Ovary (tissue), 10 donors: ENCODE measurements around the gene RNF128. TPM values are rescaled to one million over a fixed set of nuclear protein-coding genes. Genes with fewer than 3 reads are reported as not detected.

Source experiments
- DNase-seq, 5 donors: peaks; one replicate each; pipeline ENCODE4 v3.0.0-alpha.2; 2019 to 2020
- H3K27ac ChIP-seq, 2 donors: fragments of 200-600 bp; one replicate each; pipeline versions ENCODE4 v1.5.1 to v1.8.0; 2019 to 2022
- H3K27me3 ChIP-seq: fragments of 200-600 bp; one replicate; pipeline ENCODE4 v1.8.0; 2022
- H3K36me3 ChIP-seq: fragments of 200-600 bp; sonication (generic); one replicate; pipeline ENCODE4 v1.5.1; 2019
- H3K4me1 ChIP-seq: one replicate; pipeline ENCODE4 v1.8.1; 2013; ENCODE audit warnings: mild to moderate bottlenecking, moderate library complexity; ENCODE audit not compliant: insufficient read depth
- H3K4me3 ChIP-seq: fragments of 200-600 bp; sonication (generic); one replicate; pipeline ENCODE4 v1.5.1; 2017
- H3K9me3 ChIP-seq, 2 donors: fragments of 200-600 bp in 1 of 2; sonication (generic) in 1 of 2; one replicate each; pipeline versions ENCODE4 v1.5.1 to v1.8.1; 2013 to 2019; ENCODE audit warnings: mild to moderate bottlenecking in 1 of 2, moderate library complexity in 1 of 2
- CTCF ChIP-seq, 3 donors: fragments of 450-650 bp in 2 of 3; fragments of 200-600 bp in 1 of 3; IDR thresholded peaks; one replicate each; pipeline versions ENCODE4 v1.5.1 to v1.8.0; 2016 to 2022; ENCODE audit warnings: antibody characterized with exemption in 3 of 3, mild to moderate bottlenecking in 1 of 3
- EP300 ChIP-seq: sonication (generic); formaldehyde crosslinking; IDR thresholded peaks from one replicate; pipeline ENCODE4 v1.6.1; 2017; ENCODE audit warnings: antibody characterized with exemption
- POLR2A ChIP-seq: fragments of 450-650 bp; IDR thresholded peaks from one replicate; pipeline ENCODE4 v1.6.1; 2017; ENCODE audit warnings: antibody characterized with exemption, mild to moderate bottlenecking, moderate library complexity
- WGBS, 3 donors: extraction: QIAGEN DNeasy Blood & Tissue Kit in 1 of 3; methylation state at CpG; one replicate each; pipeline versions ENCODE4 v1.1.5 to v1.1.7; 2013 to 2017; 5-methylcytosine and 5-hydroxymethylcytosine counted together
- intact Hi-C, 4 donors: fragments of 100-400 bp; cut with DNase I; formaldehyde crosslinking; loops; one replicate each; pipeline versions ENCODE4 v1.11.0 to v1.15.1; 2022 to 2023
- long read RNA-seq, 3 donors: library from polyadenylated mRNA in 2 of 3; unstranded in 2 of 3; transcript quantifications; one replicate each; pipeline ENCODE4 v2.0.0 and lab custom pipeline, GENCODE V29; 2021 to 2026
- polyA plus RNA-seq, 2 donors: library from polyadenylated mRNA; stranded (reverse); fragments of 200-250 nt in 1 of 2; fragments of 350-450 nt in 1 of 2; fragmentation: Illumina TruSeq in 1 of 2; extraction: RNeasy Lipid Tissue Mini Kit (QIAGEN cat#74804) in 1 of 2; gene quantifications; one replicate each; pipeline ENCODE4 v1.2.3, GENCODE V29; 2013 to 2014
- total RNA-seq, 7 donors: library from RNA; depleted of rRNA in 2 of 7; stranded (reverse); fragments of >200 nt in 2 of 7; fragmentation: NEBNext Ultra II Directional in 3 of 7; extraction: Animal tissue kit (Norgen Biotek cat#: 25700) in 3 of 7; gene quantifications; one replicate each; pipeline versions ENCODE4 v1.1.0 to v1.2.4, GENCODE V29; 2016 to 2023
- donor health status: DM: no; HTN: no; CAD: no; lungs with moderate emphysema.
- donor health status: DM: no; HTN: no; CAD: no.
- donor health status: Bipolar disorder and iron deficiency.
- donor health status: DM: yes; HTN: yes; CAD: no.
- donor health status: DM: no; HTN: no; CAD: no.
- donor health status: DM: yes; HTN: yes; CAD: no.

The RNF128 gene
- total RNA-seq (1 to 10 TPM in 6 of 7 donors, under 1 TPM in 1; 1.00 to 4.0 (median 1.6) TPM), polyA plus RNA-seq (1 to 10 TPM in 1 of 2 donors, under 1 TPM in 1; 0.24 to 1.2 TPM)
- long read RNA-seq, donor 1, transcript RNF128-201 (7 exons, 2,817 nt): major isoform, 6 of 8 reads
- long read RNA-seq, donor 1, partial matches to known transcripts: 0 of 8 reads
- long read RNA-seq, donor 1, other reads (novel, unspliced or antisense): 2 of 8 reads
- long read RNA-seq, donor 2: 0 reads
- long read RNA-seq, donor 3, partial matches to known transcripts: 0 of 4 reads
- long read RNA-seq, donor 3, other reads (novel, unspliced or antisense): 0 of 4 reads

GRCh38 chrX:106726485-106727437, at the start of gene RNF128:
Gene RNF128 (plus strand): TSS chrX:106726701. CDS start chrX:106726914, 213 bp downstream.
- intact Hi-C loops: no loop called here
- Histone ChIP-seq H3K27me3 (no peaks in the 10 kb centered on the region), H3K4me1 (peaks cover 1% of the 10 kb centered on the region), H3K4me3 (peak within 1 kb of the TSS; percentile 40), H3K36me3 (no peaks in the 10 kb centered on the region), H3K9me3 (peaks cover 0 to 5% of the 10 kb centered on the region in 2 donors), H3K27ac (peak within 1 kb of the TSS in 1 of 2 donors; percentile 11)
- no peak for TF ChIP-seq EP300
- no peak for TF ChIP-seq CTCF (IDR thresholded peaks at IDR 0.05)
- no peak for TF ChIP-seq POLR2A
- peak; percentile 23 to 43 (median 25) for DNase-seq
- WGBS, 3 donors: 24 to 38% (median 33%) methylated on average over 64 to 79 of the region's 79 CpGs

- no peak overlapping the region for H3K27ac ChIP-seq
- no peaks in the 10 kb centered on the region for H3K36me3 ChIP-seq
- no peaks in the 10 kb centered on the region for H3K9me3 ChIP-seq
- no peaks in the 10 kb centered on the region for H3K27me3 ChIP-seq
- H3K4me1 ChIP-seq: no peaks in the 10 kb centered on the region
- 26 to 41% (median 29%) methylated on average over 2 of the region's 2 CpGs for WGBS, 3 donors
- no peak for DNase-seq
- intact Hi-C loops: no loop called here
- TF ChIP-seq CTCF (IDR thresholded peaks at IDR 0.05): no peak
- TF ChIP-seq POLR2A: no peak
- no peak for TF ChIP-seq EP300
- H3K4me3 ChIP-seq: no peak overlapping the region
Observed at GRCh38 chrX:106680716-106681115, 45.8 kb upstream of the RNF128 start.

- intact Hi-C loops: no loop called here
- Histone ChIP-seq H3K27ac (no peak overlapping the region), H3K36me3 (no peaks in the 10 kb centered on the region), H3K4me1 (no peaks in the 10 kb centered on the region), H3K4me3 (no peak overlapping the region), H3K9me3 (no peaks in the 10 kb centered on the region), H3K27me3 (no peaks in the 10 kb centered on the region)
- TF ChIP-seq CTCF (IDR thresholded peaks at IDR 0.05): no peak
- no peak for TF ChIP-seq POLR2A
- TF ChIP-seq EP300: no peak
- no peak for DNase-seq
- 80 to 94% (median 91%) methylated on average over 4 of the region's 4 CpGs for WGBS, 3 donors
Observed at GRCh38 chrX:106684207-106684606, 42.3 kb upstream of the RNF128 start.

GRCh38 chrX:106692425-106693065, 34.0 kb upstream of the RNF128 start:
- Histone ChIP-seq H3K27ac (no peak overlapping the region), H3K27me3 (no peaks in the 10 kb centered on the region), H3K36me3 (no peaks in the 10 kb centered on the region), H3K4me3 (no peak overlapping the region), H3K4me1 (no peaks in the 10 kb centered on the region), H3K9me3 (no peaks in the 10 kb centered on the region)
- WGBS, 3 donors: 65 to 77% (median 76%) methylated on average over 7 of the region's 7 CpGs
- no peak for DNase-seq
- intact Hi-C loops: no loop called here
- no peak for TF ChIP-seq CTCF (IDR thresholded peaks at IDR 0.05)
- no peak for TF ChIP-seq EP300
- TF ChIP-seq POLR2A: no peak
